ENCODE data around the gene ZBTB48. TPM values are rescaled to one million over a fixed set of nuclear protein-coding genes. Genes with fewer than 3 reads are reported as not detected.

Gene ZBTB48
- total and polyA plus RNA-seq, 7 donors: 14.4 to 31.3 (median 17.6) TPM

GRCh38 chr1:6577831-6578525, 1.8 kb upstream of the ZBTB48 start:
- H3K4me1 ChIP-seq: peaks cover 0 to 34% (median 29%) of the 10 kb centered on the region in 4 donors
- H3K27ac ChIP-seq: peak overlapping the region in 2 of 4 donors; percentile 95 to 97
- H3K4me3 ChIP-seq: no peak overlapping the region
- DNase-seq: no peak
- intact Hi-C loops (cut with DNase I): no loop called here
- no peaks in the 10 kb centered on the region for H3K9me3 ChIP-seq
- no peaks in the 10 kb centered on the region for H3K27me3 ChIP-seq
- WGBS, 2 donors: 82 to 85% methylated on average over 6 of the region's 6 CpGs
- no peaks in the 10 kb centered on the region for H3K36me3 ChIP-seq
- TF ChIP-seq EP300 (IDR thresholded peaks at IDR 0.05): no peak
- TF ChIP-seq, protein P1, sequence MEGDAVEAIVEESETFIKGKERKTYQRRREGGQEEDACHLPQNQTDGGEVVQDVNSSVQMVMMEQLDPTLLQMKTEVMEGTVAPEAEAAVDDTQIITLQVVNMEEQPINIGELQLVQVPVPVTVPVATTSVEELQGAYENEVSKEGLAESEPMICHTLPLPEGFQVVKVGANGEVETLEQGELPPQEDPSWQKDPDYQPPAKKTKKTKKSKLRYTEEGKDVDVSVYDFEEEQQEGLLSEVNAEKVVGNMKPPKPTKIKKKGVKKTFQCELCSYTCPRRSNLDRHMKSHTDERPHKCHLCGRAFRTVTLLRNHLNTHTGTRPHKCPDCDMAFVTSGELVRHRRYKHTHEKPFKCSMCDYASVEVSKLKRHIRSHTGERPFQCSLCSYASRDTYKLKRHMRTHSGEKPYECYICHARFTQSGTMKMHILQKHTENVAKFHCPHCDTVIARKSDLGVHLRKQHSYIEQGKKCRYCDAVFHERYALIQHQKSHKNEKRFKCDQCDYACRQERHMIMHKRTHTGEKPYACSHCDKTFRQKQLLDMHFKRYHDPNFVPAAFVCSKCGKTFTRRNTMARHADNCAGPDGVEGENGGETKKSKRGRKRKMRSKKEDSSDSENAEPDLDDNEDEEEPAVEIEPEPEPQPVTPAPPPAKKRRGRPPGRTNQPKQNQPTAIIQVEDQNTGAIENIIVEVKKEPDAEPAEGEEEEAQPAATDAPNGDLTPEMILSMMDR (IDR thresholded peaks at IDR 0.05): no peak
- TF ChIP-seq POLR2A (IDR thresholded peaks at IDR 0.05): no peak
- no peak for TF ChIP-seq POLR2AphosphoS5 (IDR thresholded peaks at IDR 0.05)

DNA sequence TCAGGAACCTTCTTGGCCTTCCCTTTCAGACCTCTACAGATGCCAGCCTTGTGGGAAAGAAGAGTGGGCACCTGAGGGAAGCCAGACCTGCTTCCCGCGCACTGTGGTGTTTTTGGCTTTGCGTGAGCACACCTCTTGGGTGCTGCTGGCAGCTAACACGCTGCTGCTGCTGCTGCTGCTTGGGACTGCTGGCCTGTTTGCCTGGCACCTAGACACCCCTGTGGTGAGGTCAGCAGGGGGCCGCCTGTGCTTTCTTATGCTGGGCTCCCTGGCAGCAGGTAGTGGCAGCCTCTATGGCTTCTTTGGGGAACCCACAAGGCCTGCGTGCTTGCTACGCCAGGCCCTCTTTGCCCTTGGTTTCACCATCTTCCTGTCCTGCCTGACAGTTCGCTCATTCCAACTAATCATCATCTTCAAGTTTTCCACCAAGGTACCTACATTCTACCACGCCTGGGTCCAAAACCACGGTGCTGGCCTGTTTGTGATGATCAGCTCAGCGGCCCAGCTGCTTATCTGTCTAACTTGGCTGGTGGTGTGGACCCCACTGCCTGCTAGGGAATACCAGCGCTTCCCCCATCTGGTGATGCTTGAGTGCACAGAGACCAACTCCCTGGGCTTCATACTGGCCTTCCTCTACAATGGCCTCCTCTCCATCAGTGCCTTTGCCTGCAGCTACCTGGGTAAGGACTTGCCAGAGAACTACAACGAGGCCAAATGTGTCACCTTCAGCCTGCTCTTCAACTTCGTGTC, 995 bp upstream of the ZBTB48 start:
- WGBS, 2 donors: 88 to 92% methylated on average over 14 of the region's 14 CpGs
- H3K27me3 ChIP-seq: no peaks in the 10 kb centered on the region
- peaks cover 0 to 34% (median 29%) of the 10 kb centered on the region in 4 donors for H3K4me1 ChIP-seq
- no peak for DNase-seq
- peak overlapping the region; percentile 92 to 97 (median 94) for H3K27ac ChIP-seq
- H3K9me3 ChIP-seq: no peaks in the 10 kb centered on the region
- H3K4me3 ChIP-seq: peak overlapping the region in 3 of 4 donors; percentile 79 to 86 (median 86)
- TF ChIP-seq POLR2A (IDR thresholded peaks at IDR 0.05) (no peak), EP300 (IDR thresholded peaks at IDR 0.05) (no peak), POLR2AphosphoS5 (IDR thresholded peaks at IDR 0.05) (no peak)
- TF ChIP-seq, protein P1 (IDR thresholded peaks at IDR 0.05): no peak
- intact Hi-C loops (cut with DNase I): loop anchor here (1.0 kb wide), 1 partner anchor 24 kb away; the partner anchor contains the start of gene NOL9
- no peaks in the 10 kb centered on the region for H3K36me3 ChIP-seq

- Histone ChIP-seq H3K36me3 (no peaks in the 10 kb centered on the region), H3K27me3 (no peaks in the 10 kb centered on the region), H3K9me3 (no peaks in the 10 kb centered on the region), H3K4me1 (peaks cover 0 to 34% (median 29%) of the 10 kb centered on the region in 4 donors), H3K4me3 (peak overlapping the region; percentile 79 to 93 (median 86)), H3K27ac (peak overlapping the region; percentile 92 to 97 (median 94))
- WGBS, 2 donors: 1% methylated on average over 30 of the region's 30 CpGs
- no peak for DNase-seq
- TF ChIP-seq, protein P1 (IDR thresholded peaks at IDR 0.05): no peak
- TF ChIP-seq POLR2AphosphoS5 (IDR thresholded peaks at IDR 0.05) (no peak), POLR2A (IDR thresholded peaks at IDR 0.05) (no peak), EP300 (IDR thresholded peaks at IDR 0.05) (no peak)
- intact Hi-C loops (cut with DNase I): loop anchor here (2.0 to 5.0 kb wide), 3 partner anchors 21 to 122 kb away; partner anchors contain the start of gene DNAJC11
Observed at GRCh38 chr1:6580119-6580592, 362 bp downstream of the ZBTB48 start.

DNA sequence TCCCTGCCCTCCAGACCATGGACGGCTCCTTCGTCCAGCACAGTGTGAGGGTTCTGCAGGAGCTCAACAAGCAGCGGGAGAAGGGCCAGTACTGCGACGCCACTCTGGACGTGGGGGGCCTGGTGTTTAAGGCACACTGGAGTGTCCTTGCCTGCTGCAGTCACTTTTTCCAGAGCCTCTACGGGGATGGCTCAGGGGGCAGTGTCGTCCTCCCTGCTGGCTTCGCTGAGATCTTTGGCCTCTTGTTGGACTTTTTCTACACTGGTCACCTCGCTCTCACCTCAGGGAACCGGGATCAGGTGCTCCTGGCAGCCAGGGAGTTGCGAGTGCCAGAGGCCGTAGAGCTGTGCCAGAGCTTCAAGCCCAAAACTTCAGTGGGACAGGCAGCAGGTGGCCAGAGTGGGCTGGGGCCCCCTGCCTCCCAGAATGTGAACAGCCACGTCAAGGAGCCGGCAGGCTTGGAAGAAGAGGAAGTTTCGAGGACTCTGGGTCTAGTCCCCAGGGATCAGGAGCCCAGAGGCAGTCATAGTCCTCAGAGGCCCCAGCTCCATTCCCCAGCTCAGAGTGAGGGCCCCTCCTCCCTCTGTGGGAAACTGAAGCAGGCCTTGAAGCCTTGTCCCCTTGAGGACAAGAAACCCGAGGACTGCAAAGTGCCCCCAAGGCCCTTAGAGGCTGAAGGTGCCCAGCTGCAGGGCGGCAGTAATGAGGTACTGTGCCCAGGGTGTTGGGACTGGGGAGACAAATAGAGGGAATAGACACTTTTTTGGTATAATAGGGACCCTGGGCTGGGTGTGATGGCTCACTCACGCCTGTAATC, 1.0 kb downstream of the ZBTB48 start:
- H3K27me3 ChIP-seq: no peaks in the 10 kb centered on the region
- WGBS, 2 donors: 27 to 36% methylated on average over 19 of the region's 19 CpGs
- peaks cover 0 to 34% (median 29%) of the 10 kb centered on the region in 4 donors for H3K4me1 ChIP-seq
- intact Hi-C loops (cut with DNase I): loop anchor here (2.0 to 5.0 kb wide), 3 partner anchors 20 to 122 kb away; partner anchors contain the start of gene DNAJC11
- no peaks in the 10 kb centered on the region for H3K36me3 ChIP-seq
- no peak for TF ChIP-seq POLR2A (IDR thresholded peaks at IDR 0.05)
- H3K9me3 ChIP-seq: no peaks in the 10 kb centered on the region
- peak overlapping the region; percentile 92 to 97 (median 94) for H3K27ac ChIP-seq
- H3K4me3 ChIP-seq: peak overlapping the region; percentile 79 to 93 (median 86)
- no peak for DNase-seq

Data from sigmoid colon (tissue), 7 donors.